ENCODE results near the gene BACH2.

Gene BACH2

GRCh38 chr6:89887452-89888137 is 409.0 kb downstream of the BACH2 start:
- in situ Hi-C loops (cut with HindIII; ENCODE audit: low sequenced_read_pairs) = no loop called here

DNA sequence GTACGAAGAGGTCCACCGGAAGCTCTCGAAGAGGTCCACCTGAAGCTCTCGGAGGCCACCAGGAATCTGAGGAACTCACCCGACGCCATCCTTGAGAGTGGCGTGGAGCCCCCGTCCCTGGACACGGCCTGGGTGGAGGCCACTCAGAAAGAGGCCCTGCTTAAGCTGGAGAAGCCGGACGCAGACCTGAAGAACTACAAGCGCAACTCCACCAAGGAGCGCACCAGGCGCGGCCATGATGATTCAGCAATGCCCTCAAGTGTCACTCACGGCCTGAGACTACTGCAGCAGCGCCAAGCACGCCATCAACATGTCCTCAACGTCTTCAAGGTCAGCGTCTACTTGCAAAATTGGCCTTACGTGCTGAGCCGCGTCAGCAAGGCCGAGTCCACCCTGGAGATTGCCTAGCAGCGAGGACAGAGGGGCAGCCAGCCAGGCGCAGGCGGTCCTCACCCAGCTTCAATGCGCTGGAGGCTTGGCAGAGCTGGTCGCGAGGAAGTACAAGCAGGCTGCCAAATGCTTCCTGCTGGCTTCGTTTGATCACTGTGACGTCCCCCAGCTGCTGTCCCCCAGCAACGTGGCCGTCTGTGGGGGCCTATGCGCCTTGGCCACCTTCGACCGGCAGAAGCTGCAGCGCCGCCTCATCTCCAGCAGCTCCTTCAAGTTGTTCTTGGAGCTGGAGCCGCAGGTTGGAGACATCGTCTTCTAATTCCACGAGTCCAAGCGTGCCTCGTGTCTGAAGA is 410.1 kb downstream of the BACH2 start:
- in situ Hi-C loops (cut with HindIII; ENCODE audit: low sequenced_read_pairs) = no loop called here

All from DLD1 (cell line).